Measurements from ENCODE around the gene AKIRIN2.

Gene AKIRIN2

DNA sequence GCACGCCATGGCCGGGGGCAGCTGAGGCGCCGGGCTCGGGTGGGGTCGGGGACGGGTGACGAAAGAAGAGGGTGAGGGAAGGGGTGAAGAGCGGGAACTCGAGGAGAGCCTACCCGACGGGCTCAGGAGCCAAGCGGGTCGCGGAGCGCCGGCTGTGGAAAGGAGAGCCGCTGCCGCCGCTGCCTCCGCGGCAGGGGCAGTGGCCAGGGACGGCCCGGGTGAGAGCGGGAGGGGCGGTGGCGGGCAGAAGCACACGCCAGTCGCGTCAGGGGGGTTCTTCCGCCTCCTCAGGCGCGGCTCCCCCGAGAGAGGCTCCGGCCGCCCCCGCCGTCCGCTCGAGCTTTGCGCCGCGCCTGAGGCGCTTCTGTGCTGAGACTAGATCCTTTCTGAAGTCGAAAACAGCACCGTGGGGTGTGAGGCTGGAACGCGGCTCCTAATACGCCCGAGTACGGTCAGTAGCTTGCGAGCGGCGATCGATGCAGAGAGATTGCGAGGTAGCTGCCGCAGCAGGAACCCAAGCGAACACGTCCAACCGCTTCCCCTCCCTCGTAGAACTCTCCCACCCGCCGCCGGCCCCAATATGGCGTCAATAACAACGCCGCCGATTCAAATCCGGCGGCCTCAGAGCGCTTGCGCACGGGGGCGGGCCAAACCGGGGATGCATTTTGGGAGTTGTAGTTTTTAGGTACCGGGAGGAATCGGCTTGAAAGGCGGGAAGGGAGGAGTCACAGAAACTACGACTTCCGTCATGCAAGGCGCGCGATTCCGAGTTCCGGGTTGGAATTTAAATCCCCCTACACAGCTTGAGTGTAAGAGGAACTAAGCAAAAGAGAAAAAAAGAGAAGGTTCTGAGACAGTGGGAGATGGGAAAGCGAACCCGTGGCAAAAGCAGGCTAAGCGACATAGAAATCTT lies at the start of gene AKIRIN2:
Gene AKIRIN2 (minus strand): TSS at position 558 of the 913 bp plus-strand sequence. CDS start 549 bp downstream, at position 9.
- DNase-seq (ENCODE audit: low read depth), result peak; percentile 95

DNA sequence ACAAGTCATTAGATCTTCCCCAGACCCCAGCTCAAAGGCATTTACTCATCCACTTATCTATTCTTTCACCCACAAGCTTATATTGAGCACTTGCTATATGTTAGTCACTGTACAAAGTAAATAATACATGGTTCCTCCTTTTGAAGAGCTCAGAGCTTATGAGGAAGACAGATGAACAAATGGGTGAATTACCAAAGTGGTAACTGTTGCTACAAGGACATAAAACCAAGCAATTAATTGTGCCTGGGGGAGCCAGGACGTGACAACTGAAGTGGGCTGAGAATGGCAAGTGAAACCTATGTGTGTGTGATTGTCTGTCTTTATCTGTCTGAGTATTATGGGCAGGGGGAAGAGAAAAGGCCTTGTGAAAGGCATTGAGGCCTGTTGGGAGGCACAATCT lies 45.6 kb upstream of the AKIRIN2 start:
- no peak for DNase-seq (ENCODE audit: low read depth)

DNA sequence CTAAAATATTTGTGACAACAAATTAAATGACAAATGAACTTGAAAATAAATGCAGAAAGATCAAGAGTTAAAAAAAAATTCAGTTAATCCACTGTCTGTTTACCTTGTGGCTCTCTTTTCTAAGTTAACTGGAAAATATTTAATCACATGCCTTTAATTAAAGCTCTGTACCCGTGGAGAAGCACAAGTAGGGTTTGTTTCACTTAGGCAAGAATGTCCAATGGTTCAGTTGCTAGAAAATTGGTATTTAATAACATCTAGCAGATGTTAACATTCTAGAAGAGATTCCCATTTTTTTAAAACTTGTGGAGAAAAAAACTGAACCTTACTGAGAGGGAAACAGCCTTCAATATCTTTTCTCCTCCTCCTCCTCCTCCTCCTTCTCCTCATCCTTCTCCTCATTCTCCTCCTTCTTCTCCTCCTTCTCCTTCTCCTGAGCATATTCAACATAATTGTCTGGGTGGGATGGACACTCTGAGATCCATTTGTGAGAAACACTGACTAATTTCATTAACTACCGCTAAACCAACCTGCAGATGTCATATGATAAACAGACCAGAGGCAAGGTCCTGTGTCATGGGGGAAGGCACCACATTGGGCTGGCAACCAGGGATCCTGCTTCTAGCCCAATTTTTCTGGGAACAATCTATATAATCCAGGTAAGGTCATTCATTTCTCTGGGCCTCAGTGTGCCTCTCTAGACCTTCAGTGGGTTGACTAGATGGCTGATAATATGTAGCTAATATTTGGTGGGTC lies 44.1 kb upstream of the AKIRIN2 start:
- no peak for DNase-seq (ENCODE audit: low read depth)

DNA sequence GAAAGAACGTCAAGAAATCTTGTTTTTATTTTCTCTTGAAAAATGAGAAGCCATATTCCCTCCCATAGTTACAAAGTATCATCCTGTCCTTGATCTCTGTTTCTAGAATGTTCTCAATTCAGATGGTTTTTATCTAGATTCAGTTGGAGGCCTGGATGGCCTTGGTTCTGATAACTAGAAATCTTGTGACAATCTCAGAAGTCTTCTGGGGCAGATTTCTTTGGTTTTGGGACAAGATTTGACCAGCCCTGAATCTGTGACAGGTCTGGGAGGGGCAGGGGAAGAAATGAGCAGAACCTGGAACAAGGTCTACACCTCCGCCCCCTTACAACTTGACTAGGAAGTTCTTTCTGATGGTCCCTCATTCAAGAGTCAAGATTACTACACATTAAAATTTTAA lies 41.4 kb upstream of the AKIRIN2 start:
- no peak for DNase-seq (ENCODE audit: low read depth)

DNA sequence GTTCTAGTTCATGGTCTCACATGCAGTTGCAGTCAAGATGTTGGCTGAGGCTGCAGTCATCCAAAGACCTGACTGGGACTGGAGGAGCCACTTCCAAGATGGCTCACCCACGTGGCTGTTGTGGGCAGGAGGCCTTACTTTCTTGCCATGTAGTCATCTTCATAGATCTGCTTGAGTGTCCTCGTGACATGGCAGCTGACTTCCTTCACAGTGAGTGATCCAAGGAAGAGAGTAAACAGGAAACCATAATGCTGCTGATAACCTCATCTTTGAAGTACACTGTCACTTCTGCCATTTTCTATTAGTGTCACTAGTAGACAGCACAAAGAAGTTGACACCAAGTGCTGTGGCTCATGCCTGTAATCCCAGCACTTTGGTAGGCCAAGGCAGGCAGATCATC lies 40.1 kb upstream of the AKIRIN2 start:
- DNase-seq (ENCODE audit: low read depth), result peak; percentile 54

DNA sequence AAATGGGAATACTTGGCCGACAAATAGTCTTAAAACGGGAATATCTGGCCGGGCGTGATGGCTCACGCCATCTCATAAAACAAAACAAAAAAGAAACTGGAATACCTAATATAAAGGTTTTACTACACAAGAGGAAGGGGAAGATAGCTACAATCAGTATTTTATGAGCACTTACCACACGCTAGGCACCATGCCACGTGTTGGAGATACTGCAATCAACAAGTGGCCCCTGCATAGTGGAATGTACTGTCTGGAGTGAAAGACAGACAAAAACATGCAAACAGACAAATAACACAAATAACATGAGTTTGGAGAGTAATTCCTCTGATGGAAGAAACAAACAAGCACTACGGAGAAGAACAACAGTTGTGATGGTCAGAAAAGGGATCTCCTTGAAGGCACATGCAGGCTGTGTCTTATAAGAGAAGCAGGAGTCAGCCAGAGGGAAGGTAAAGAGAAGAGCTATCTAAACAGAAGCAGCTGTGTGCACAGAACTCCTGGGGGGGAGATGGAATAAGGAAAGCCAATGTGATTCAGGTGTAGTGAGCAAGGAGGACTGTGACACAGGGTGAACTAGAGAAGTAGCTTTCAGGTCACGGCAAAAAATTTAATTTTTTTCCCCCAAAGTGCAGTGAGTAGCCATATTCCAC lies 39.1 kb upstream of the AKIRIN2 start:
- no peak for DNase-seq (ENCODE audit: low read depth)

DNA sequence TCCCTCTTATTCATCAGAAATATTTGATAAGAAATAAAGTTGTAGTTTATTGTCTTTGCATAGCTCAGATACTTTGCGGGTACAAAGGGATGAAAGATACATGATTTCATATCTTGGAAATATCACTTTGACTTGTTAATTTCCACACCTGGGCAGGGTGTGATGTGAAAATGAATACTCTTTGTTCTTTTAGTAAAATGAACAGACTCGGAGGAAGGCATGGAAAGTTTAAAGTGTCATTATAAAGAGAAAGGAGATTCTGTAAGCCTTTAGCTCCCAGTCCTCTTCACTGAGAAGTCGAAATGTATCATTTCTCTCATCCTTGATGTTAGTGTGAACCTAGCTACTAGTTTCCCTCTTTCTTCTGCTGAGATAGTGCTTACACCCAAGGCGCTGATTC lies 36.7 kb upstream of the AKIRIN2 start:
- DNase-seq (ENCODE audit: low read depth), result no peak

DNA sequence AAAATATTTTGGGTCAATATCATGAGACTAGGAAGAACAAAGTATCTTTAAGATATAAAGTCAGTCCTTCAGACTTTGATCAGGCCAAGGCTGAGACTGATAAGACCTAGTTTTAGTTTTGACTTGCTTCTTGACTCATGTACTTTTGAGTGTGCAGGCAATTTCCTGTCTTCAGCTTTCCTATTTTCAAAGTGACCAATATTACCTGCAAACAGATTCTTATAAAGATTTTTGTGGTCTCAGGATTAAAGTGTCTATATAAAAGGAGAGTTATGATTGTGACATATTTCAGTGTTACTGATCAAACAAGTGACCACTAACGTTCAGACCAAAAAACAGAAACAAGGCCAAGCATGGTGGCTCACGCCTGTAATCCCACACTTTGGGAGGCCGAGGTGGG lies 36.0 kb upstream of the AKIRIN2 start:
- no peak for DNase-seq (ENCODE audit: low read depth)

DNA sequence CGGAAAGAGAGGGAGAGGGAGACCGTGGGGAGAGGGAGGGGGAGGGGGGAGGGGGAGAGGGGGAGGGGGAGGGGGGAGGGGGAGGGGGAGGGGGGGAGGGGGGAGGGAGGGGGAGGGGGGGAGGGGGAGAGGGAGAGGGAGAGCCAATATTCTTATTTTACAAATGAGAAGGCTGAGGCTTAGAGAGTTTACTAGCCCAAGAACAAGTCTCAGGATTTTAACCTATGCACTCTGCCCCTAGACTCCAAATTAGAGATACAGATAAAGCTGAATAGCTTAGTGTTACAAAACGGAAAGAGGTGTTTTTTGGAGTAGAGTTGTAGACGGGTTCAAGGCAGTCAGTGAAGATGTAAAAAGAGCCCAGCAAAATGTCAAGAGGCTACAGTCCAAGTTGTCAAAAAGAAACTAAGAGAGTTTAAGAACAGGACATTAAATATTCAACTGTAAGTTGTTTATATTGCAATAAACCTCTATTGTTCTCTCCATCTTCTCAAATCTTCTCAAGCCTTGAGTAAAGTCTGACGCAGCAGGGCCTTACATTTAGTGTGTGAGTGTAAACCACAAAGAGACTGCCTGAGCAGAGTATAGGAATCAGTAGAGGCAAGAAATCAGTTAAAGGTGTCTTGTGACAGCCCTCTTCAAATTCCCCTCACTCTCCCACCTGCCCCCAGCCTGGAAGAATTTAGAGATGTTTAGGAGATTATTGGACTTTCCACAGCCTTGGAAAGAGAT lies 34.9 kb upstream of the AKIRIN2 start:
- DNase-seq (ENCODE audit: low read depth), result no peak

DNA sequence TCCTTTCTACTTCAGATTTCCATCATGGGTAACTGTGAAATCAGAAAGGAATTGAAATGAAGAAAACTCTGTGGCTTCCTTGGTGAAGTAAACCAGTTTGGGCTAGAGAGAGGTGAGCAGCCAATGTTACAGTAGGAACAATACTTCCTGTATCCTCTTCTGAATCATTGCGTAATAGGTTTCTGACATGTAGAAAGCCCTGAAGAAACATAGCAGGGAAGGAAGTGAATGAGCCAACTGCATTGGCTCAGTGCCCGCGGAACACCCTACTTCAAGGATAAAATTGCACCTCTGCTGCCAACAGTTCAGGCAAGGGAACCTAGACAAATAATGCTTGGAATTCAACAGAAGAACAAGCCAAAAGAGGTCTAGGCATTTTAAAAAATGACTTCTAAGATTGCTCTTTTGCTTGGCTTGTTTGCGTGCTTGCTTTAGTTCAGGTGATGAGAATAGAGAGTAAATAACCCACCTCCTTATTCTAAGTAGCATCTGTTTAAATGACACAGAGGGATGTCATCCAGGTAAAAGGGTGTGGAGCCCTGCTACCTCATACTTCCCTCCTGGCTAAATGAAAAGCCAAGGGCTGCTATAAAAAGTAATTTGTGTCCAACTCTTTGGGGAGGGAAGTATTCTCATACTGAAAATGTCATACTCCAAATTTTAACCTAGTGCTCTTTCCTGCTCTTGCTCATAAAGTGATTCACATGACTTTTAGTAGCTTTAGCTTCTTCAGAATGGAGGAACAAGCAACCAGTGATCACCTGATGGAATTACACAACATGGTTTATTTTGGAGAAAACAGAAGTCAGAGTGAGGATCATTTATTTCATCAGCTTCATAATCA lies 30.0 kb upstream of the AKIRIN2 start:
- no peak for DNase-seq (ENCODE audit: low read depth)

DNA sequence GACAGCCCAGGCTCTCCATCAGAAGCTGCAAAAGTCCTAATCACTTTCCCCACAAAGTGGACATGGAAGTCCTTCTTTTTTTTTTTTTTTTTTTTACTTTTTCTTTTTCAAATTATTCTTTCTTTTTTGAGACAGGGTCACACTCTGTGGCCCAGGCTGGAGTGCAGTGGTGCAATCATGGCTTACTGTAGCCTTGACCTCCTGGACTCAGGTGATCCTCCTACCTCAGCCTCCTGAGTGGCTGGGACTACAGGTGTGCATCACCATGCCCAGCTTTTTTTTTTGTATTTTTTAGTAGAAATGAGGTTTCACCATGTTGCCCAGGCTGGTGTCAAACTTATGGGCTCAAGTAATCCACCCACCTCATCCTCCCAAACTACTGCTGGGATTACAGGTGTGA lies 29.0 kb upstream of the AKIRIN2 start:
- DNase-seq (ENCODE audit: low read depth), result no peak

DNA sequence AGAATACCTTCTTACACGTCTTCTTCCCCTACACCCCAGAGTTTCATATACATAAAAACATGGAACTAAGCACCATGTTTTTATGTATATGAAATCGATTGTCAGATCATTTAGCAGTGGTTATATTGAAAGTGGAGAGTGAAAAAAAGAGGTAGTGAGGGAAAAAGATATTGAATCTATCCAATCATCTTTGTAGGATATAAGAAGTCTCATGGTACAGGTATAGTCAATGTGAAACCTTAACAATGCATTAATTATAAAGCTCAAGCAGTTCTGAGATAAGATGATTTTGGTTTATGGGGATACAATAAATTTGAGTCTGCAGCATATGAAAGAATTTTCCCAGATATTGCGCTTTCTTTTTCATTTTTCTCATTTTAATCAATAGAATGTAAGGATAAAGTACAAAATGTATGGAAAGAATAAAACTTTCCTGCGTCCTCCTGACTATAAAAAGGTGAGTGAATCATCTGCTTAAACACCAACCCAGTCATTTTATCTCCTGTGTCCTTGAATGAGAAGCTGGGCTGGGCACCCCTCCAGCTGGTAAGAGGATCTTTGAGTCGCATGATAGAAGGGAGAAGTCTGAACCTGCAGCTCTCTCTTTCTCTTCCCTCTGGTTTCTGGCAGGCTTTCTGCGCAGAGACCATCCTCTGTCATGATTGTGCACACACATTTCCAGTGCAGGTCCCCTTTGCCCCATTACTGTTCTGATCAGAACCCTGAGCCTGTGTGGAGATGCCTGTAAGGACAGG lies 28.1 kb upstream of the AKIRIN2 start:
- DNase-seq (ENCODE audit: low read depth), result no peak

DNA sequence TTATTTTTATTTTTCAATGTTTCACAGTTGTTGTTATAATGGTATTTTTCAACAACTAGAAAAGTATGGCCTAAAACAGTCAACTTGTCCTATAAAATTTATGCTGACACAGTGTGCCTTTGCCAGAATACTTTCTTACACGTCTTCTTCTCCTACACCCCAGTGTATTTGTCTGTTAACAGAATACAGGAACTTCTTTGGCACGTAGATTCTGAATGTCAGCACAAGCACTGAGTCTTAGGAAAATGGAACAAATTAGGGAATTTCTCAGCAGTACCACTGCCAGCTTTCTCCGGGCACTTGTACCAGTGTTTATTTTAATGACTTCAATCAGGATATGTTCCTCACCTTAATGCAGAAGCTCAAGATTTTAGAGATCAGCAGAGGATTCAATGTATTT lies 26.7 kb upstream of the AKIRIN2 start:
- DNase-seq (ENCODE audit: low read depth), result no peak

DNA sequence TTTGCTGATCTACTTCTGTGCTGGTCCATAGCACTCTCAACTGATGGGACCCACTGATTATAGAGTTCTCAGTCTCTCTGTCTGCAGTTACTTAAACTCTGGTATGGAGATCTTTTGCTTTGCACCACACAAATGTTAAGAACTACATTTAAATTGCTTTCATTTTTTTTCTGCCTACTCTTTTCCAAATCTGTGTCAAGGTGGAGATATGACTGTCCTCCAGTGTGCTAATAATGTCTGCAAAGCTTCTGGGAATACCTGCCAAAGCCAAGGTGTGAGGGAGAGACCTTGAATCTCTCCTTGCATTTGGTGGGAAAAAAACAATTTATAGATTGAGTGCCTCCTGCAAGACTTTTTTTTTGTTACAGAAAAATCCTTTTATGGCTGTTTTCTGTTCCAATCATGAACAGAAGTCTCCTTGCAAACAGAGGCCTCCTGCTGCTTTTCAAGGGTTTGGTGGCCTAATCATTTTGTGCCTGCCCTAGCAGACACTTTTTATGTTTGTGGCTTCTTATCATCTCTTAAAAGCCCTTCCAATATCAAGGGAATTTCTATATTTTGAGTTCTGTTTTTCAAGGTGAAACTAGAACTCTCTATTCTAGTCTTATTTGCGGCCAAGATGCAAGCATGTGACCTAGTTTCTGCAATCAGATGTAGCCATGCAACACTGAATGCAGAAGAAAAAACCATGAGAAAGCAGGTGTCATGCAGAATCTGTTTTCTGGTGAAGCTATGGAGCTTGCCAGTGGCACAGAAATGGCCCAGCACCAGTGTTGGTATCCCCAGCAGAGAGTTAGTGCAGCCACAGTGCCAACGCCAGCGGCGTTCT lies 23.2 kb upstream of the AKIRIN2 start:
- DNase-seq (ENCODE audit: low read depth), result no peak

DNA sequence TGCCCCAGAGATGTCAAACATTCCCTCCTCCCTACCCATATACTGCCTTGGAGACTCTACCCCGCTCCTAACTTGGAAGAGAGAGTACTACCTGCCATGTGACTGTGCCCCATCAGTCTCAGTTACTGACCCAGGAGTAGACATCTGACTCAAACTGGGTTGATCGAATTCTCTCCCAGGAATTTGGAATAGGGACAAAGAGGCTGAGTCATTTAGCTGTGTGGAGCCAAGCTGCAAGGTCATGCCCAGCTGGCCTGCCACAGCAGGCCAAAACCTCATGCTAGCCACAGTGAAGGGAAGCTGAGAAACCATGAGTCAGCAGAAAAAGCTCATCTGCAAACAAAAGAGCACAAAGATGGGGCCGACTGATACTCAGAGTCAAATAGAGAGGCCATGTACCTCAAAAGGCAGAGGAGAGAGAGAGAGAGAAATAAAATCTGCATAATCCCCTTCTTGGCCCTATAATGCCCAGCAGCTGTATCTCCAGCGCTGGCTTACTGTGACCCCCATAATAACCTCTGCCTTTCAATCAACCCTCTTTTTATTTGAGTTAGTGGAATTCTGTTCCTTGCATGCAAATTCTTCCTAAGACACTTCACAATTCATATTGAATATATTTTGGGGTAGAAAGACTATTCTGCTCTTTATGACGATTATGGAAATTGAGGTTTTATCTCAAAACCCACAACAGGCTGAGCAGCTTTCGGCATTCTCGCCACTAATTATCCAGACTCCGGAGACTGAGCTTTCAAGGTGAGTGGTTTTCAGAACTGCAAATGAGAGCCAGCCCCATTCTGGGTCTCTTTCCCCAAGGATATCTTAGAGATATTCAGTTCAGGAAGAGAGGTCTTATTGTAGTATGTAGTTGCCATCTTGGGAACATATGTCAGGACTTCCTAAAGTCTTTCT lies 21.4 kb upstream of the AKIRIN2 start:
- DNase-seq (ENCODE audit: low read depth), result no peak

DNA sequence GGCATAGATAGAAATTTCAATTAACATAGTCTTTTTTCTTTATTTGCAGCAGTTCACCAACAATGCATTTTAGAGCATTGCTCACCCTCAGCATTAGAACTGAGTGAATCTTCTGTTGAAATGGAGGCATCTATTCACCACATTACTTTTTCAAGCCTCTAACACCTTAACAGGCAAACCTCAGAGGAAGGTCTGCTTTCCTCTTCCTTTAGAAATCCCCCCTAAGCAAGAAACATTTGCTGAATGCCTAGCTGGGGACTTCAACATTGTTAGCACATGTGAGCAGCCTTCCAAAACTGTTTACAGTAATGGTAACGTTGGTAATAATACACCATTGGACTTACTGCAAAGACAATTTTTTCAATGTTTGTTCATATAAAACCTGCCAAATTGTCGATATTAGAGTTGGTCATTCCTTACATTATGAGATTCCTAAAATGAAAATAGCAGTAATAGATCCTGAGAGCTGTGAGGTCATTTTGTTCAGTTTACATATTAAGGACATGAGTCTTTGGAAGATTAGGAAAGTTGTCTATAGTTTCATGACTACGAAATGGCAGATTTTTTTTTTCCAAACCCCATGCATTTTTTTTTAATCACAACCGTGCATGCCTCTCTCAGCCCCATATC lies 20.6 kb upstream of the AKIRIN2 start:
- DNase-seq (ENCODE audit: low read depth), result no peak

DNA sequence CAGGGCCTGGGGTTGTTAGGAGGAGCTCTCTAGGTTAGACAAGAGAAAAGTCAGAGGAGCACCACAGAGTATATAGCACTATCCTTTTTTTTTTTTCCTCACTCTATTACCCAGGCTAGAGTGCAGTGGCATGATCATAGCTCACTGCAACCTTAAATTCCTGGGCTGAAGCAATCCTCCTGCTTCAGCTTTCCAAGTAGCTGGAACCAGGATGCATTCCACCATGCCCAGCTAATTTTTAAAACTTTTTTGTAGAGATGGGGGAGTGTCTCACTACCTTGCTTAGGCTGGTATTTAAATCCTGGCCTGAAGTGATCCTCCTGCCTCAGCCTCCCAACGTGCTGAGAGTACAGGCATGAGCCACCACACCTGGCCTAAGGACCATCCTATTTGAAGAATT lies 19.3 kb upstream of the AKIRIN2 start:
- no peak for DNase-seq (ENCODE audit: low read depth)
